ENCODE results near the gene DNAH9. TPM values are rescaled to one million over a fixed set of nuclear protein-coding genes. Genes with fewer than 3 reads are reported as not detected.

Gene DNAH9
- total RNA-seq, 4 donors from 2014 or later = 1.2 to 7.7 (median 4.3) TPM

- no peak overlapping the region for H3K4me3 ChIP-seq
- intact Hi-C loops (cut with DNase I; ENCODE audit: low total_unique reads) = no loop called here
- no peak for DNase-seq
- no peak overlapping the region for H3K27ac ChIP-seq
- TF ChIP-seq POLR2A (IDR thresholded peaks at IDR 0.05) (no peak), CTCF (IDR thresholded peaks at IDR 0.05) (no peak)
- no peaks in the 10 kb centered on the region for H3K9me3 ChIP-seq
- no peaks in the 10 kb centered on the region for H3K4me1 ChIP-seq
- no peaks in the 10 kb centered on the region for H3K36me3 ChIP-seq
- H3K27me3 ChIP-seq = no peaks in the 10 kb centered on the region
Observed at GRCh38 chr17:11813871-11814270, 215.6 kb downstream of the DNAH9 start.

- intact Hi-C loops (cut with DNase I; ENCODE audit: low total_unique reads) = no loop called here
- Histone ChIP-seq H3K27me3 (no peaks in the 10 kb centered on the region), H3K9me3 (no peaks in the 10 kb centered on the region), H3K27ac (no peak overlapping the region), H3K4me1 (no peaks in the 10 kb centered on the region), H3K4me3 (no peak overlapping the region), H3K36me3 (no peaks in the 10 kb centered on the region)
- TF ChIP-seq CTCF (IDR thresholded peaks at IDR 0.05) (no peak), POLR2A (IDR thresholded peaks at IDR 0.05) (no peak)
- DNase-seq = no peak
Observed at GRCh38 chr17:11814655-11815262, 216.5 kb downstream of the DNAH9 start.

- DNase-seq = no peak
- Histone ChIP-seq H3K27ac (no peak overlapping the region), H3K9me3 (no peaks in the 10 kb centered on the region), H3K4me3 (no peak overlapping the region), H3K36me3 (no peaks in the 10 kb centered on the region), H3K27me3 (no peaks in the 10 kb centered on the region), H3K4me1 (no peaks in the 10 kb centered on the region)
- TF ChIP-seq CTCF (IDR thresholded peaks at IDR 0.05) = no peak
- intact Hi-C loops (cut with DNase I; ENCODE audit: low total_unique reads) = no loop called here
Observed at GRCh38 chr17:11816409-11816808, 218.1 kb downstream of the DNAH9 start.

- no peak for DNase-seq
- Histone ChIP-seq H3K4me1 (no peaks in the 10 kb centered on the region), H3K9me3 (no peaks in the 10 kb centered on the region), H3K27me3 (no peaks in the 10 kb centered on the region), H3K4me3 (no peak overlapping the region), H3K27ac (no peak overlapping the region), H3K36me3 (no peaks in the 10 kb centered on the region)
- TF ChIP-seq CTCF (IDR thresholded peaks at IDR 0.05) (no peak), POLR2A (IDR thresholded peaks at IDR 0.05) (no peak)
- intact Hi-C loops (cut with DNase I; ENCODE audit: low total_unique reads) = no loop called here
Observed at GRCh38 chr17:11823862-11824261, 225.6 kb downstream of the DNAH9 start.

GRCh38 chr17:11825572-11826209, 227.4 kb downstream of the DNAH9 start:
- intact Hi-C loops (cut with DNase I; ENCODE audit: low total_unique reads) = no loop called here
- DNase-seq = no peak
- no peak for TF ChIP-seq POLR2A (IDR thresholded peaks at IDR 0.05)
- no peak for TF ChIP-seq CTCF (IDR thresholded peaks at IDR 0.05)

More at GRCh38 chr17:11825572-11826209, 227.4 kb downstream of the DNAH9 start:
- H3K4me3 ChIP-seq = no peak overlapping the region
- H3K4me1 ChIP-seq = no peaks in the 10 kb centered on the region
- no peaks in the 10 kb centered on the region for H3K36me3 ChIP-seq
- no peaks in the 10 kb centered on the region for H3K27me3 ChIP-seq
- H3K27ac ChIP-seq = no peak overlapping the region
- H3K9me3 ChIP-seq = no peaks in the 10 kb centered on the region
